Gastroesophageal sphincter (tissue), 4 donors: ENCODE measurements around the gene OR10A6. TPM values are rescaled to one million over a fixed set of nuclear protein-coding genes. Genes with fewer than 3 reads are reported as not detected.

Experiments used
- ATAC-seq: fragments of 150-250 bp; one replicate; pipeline ENCODE4 v1.9.1; 2016; ENCODE audit warnings: mild to moderate bottlenecking, moderate library complexity
- H3K27ac ChIP-seq, 4 donors: fragments of 200-600 bp; sonication (generic) in 3 of 4; 1 replicate in 3 of 4; 2 replicates in 1 of 4; pipeline ENCODE4 v1.5.1; 2016 to 2019
- H3K27me3 ChIP-seq: fragments of 200-600 bp; sonication (generic); one replicate; pipeline ENCODE4 v1.5.1; 2019
- H3K36me3 ChIP-seq, 2 donors: fragments of 200-600 bp; sonication (generic); one replicate each; pipeline ENCODE4 v1.5.1; 2019; ENCODE audit warnings: control low read depth in 1 of 2
- H3K4me1 ChIP-seq, 3 donors: fragments of 200-600 bp; sonication (generic); 1 replicate in 2 of 3; 2 replicates in 1 of 3; pipeline ENCODE4 v1.5.1; 2016 to 2019; ENCODE audit warnings: control low read depth in 2 of 3
- H3K4me3 ChIP-seq, 2 donors: fragments of 200-600 bp; sonication (generic); one replicate each; pipeline ENCODE4 v1.5.1; 2019; ENCODE audit warnings: mild to moderate bottlenecking in 1 of 2, moderate library complexity in 1 of 2
- H3K9me3 ChIP-seq, 3 donors: fragments of 200-600 bp; sonication (generic); one replicate each; pipeline ENCODE4 v1.5.1; 2017 to 2019; ENCODE audit warnings: control low read depth in 2 of 3
- EP300 ChIP-seq: sonication (generic); formaldehyde crosslinking; IDR thresholded peaks from one replicate; pipeline ENCODE4 v1.6.1; 2017; ENCODE audit warnings: antibody characterized with exemption, mild to moderate bottlenecking
- POLR2A ChIP-seq, 2 donors: fragments of 450-650 bp; IDR thresholded peaks; one replicate each; pipeline ENCODE4 v1.6.1; 2017; ENCODE audit warnings: antibody characterized with exemption in 2 of 2, mild to moderate bottlenecking in 2 of 2, moderate library complexity in 1 of 2
- POLR2AphosphoS5 ChIP-seq: sonication (generic); formaldehyde crosslinking; IDR thresholded peaks from one replicate; pipeline ENCODE4 v1.6.1; 2017; ENCODE audit warnings: antibody characterized with exemption
- WGBS, 2 donors: methylation state at CpG; one replicate each; pipeline ENCODE4 v1.1.5; 2018; ENCODE audit warnings: low coverage in 1 of 2; 5-methylcytosine and 5-hydroxymethylcytosine counted together
- small RNA-seq, 4 donors: library from RNA; depleted of rRNA; stranded (forward); fragments of <200 nt; gene quantifications; one replicate each; pipeline ENCODE3, GENCODE V24; 2016
- total RNA-seq, 4 donors: library from RNA; depleted of rRNA; stranded (reverse); fragments of >200 nt; gene quantifications; one replicate each; pipeline ENCODE4 v1.1.0, GENCODE V29; 2016
- TF ChIP-seq, protein P1 (sequence below), 4 experiments: fragments of 200-600 bp in 2 of 4; fragments of 450-650 bp in 2 of 4; sonication (generic) in 1 of 4; IDR thresholded peaks; one replicate each; pipeline ENCODE4 v1.5.1; 2017 to 2019; ENCODE audit warnings: antibody characterized with exemption in 4 of 4, mild to moderate bottlenecking in 2 of 4, moderate library complexity in 2 of 4

The OR10A6 gene
- total RNA-seq, 4 donors from 2014 or later, result not detected

DNA sequence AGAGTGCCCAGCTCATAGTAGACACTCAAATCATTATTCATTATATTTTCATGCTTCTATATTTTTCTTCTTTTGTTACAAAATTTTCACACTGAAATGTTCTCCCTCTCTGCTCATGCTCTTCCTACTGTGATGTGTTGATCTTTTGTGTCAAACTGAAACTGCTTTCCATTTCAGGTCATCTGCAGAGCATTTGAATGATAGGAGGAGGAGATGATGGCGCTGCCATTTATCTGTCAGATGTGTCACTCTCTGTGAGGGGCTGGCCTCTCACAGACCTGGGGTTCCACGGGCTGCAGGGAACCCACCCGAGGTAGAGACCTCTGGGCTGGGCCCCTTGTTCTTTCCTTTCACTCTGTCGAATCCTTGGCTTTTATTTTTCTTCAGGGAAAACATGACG is 41.1 kb downstream of the OR10A6 start:
- 18 to 24% methylated on average over 3 to 5 of the region's 5 CpGs for WGBS, 2 donors
- H3K4me3 ChIP-seq, result no peak overlapping the region
- no peak for ATAC-seq

DNA sequence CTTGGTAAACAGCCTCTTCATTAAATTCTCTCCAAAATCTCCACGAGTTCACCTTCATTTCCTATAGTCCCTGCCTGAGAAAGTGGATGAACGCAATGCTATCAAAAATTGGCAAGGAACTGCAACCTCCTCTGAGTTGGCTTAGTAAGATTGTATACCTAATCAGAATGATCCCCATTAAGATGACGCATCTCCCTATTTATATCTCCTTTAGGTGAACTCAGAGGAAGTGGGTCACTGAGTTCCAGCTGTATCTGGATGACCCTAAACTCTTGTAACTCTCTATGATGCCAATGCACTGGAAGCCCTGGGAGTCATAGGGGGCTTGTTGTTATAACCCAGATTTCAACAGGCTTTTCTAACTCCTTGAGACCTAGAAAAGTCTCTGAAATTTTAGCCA is 48.2 kb downstream of the OR10A6 start:
- H3K4me3 ChIP-seq, result no peak overlapping the region
- H3K9me3 ChIP-seq, result no peaks in the 10 kb centered on the region
- ATAC-seq, result no peak
- WGBS, 2 donors, result 50 to 64% methylated on average over 2 to 3 of the region's 3 CpGs
- no peak for TF ChIP-seq POLR2AphosphoS5
- no peak for TF ChIP-seq POLR2A (IDR thresholded peaks at IDR 0.05)
- TF ChIP-seq, protein P1, sequence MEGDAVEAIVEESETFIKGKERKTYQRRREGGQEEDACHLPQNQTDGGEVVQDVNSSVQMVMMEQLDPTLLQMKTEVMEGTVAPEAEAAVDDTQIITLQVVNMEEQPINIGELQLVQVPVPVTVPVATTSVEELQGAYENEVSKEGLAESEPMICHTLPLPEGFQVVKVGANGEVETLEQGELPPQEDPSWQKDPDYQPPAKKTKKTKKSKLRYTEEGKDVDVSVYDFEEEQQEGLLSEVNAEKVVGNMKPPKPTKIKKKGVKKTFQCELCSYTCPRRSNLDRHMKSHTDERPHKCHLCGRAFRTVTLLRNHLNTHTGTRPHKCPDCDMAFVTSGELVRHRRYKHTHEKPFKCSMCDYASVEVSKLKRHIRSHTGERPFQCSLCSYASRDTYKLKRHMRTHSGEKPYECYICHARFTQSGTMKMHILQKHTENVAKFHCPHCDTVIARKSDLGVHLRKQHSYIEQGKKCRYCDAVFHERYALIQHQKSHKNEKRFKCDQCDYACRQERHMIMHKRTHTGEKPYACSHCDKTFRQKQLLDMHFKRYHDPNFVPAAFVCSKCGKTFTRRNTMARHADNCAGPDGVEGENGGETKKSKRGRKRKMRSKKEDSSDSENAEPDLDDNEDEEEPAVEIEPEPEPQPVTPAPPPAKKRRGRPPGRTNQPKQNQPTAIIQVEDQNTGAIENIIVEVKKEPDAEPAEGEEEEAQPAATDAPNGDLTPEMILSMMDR (IDR thresholded peaks at IDR 0.05), result no peak
- no peak for TF ChIP-seq EP300
- peaks cover 18% of the 10 kb centered on the region for H3K27me3 ChIP-seq
- H3K4me1 ChIP-seq, result no peaks in the 10 kb centered on the region
- H3K27ac ChIP-seq, result no peak overlapping the region
- H3K36me3 ChIP-seq, result no peaks in the 10 kb centered on the region

More for the DNA sequence above, 41.1 kb downstream of the OR10A6 start:
- Histone ChIP-seq H3K4me1 (no peaks in the 10 kb centered on the region), H3K27ac (no peak overlapping the region), H3K36me3 (no peaks in the 10 kb centered on the region), H3K27me3 (no peaks in the 10 kb centered on the region), H3K9me3 (no peaks in the 10 kb centered on the region)
- no peak for TF ChIP-seq POLR2AphosphoS5
- TF ChIP-seq POLR2A (IDR thresholded peaks at IDR 0.05), result no peak
- TF ChIP-seq EP300, result no peak
- TF ChIP-seq, protein P1 (IDR thresholded peaks at IDR 0.05), result no peak

Small RNA genes within 50 kb of the gene (small RNA-seq; reads per million reads assigned to genes)
- 0 reads per million in 4 donors for gene COX6CP5
- 0 reads per million in 4 donors for gene RNU6-943P

Other genes starting within 250 kb of the OR10A6 start
- gene OVCH2, start 224.8 kb downstream of the OR10A6 start, total RNA-seq, result not detected
- gene OR5P2, start 134.3 kb downstream of the OR10A6 start, total RNA-seq, result not detected
- gene OR5P3, start 100.4 kb downstream of the OR10A6 start, total RNA-seq, result not detected
- not detected for gene OR10A3, start 10.4 kb upstream of the OR10A6 start, total RNA-seq
- gene NLRP10, start 34.2 kb upstream of the OR10A6 start, total RNA-seq, result not detected
- 100 to 1,000 TPM; 204 to 356 (median 235) TPM for gene EIF3F, start 56.1 kb upstream of the OR10A6 start, total RNA-seq
- gene TUB, start 149.9 kb upstream of the OR10A6 start, total RNA-seq, result 10 to 100 TPM in 3 of 4 donors, 1 to 10 TPM in 1; 8.2 to 19.0 (median 13.4) TPM
- gene RIC3, start 237.8 kb upstream of the OR10A6 start, total RNA-seq, result 10 to 100 TPM; 13.6 to 33.2 (median 20.9) TPM